NCI-H187 (cell line): ENCODE data around the gene TMCO1.
"Not testable (repeated sequence)": the region's sequence is repeated elsewhere in the genome, so short reads cannot be mapped to it uniquely, and the experiment has no call there.

Experiments used
- DNase-seq, 2 experiments: peaks; one replicate each; lab custom pipeline; 2025; lab: John Stamatoyannopoulos, UW

Gene TMCO1

GRCh38 chr1:165686971-165687433 lies 81.7 kb downstream of the TMCO1 start:
- DNase-seq: no peak

GRCh38 chr1:165686121-165686970 lies 82.3 kb downstream of the TMCO1 start:
- no peak for DNase-seq

GRCh38 chr1:165683848-165684485 lies 84.7 kb downstream of the TMCO1 start:
- no peak for DNase-seq

GRCh38 chr1:165680773-165681172 lies 87.9 kb downstream of the TMCO1 start:
- DNase-seq: not testable (repeated sequence)

- DNase-seq: no peak
Measured at GRCh38 chr1:165680303-165680702, 88.4 kb downstream of the TMCO1 start.

GRCh38 chr1:165679282-165680036 lies 89.2 kb downstream of the TMCO1 start:
- no peak for DNase-seq

GRCh38 chr1:165678509-165678908 lies 90.2 kb downstream of the TMCO1 start:
- DNase-seq: no peak
